GM21619 (cell line): ENCODE measurements around the gene TEN1.
"Not testable (repeated sequence)": the region's sequence is repeated elsewhere in the genome, so short reads cannot be mapped to it uniquely, and the experiment has no call there.

Experiments used
- ATAC-seq: cut with Tn5 transposase; IDR thresholded peaks from one replicate; pipeline ENCODE4 v1.9.1; 2021; ENCODE audit not compliant: unreplicated experiment

The TEN1 gene

DNA sequence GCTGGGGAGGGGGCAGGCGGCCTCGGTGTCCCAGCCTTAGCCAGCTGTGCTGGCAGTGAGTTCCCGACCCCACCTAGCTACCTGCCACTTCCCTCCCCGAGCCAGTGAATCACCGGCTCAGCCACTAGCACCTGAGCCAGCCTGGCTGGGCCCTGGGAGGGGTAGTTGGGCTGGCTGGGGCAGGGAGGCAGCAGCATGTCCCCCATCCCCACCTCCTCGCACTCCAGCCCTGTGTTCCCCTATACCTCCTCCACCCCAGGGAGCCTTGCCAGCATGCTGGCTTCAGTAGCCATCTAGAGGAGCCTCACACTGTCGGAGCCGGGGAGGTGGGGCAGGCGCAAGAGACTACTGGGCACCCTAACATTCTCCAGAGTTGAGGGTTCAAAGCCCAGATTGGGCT lies 45.3 kb downstream of the TEN1 start:
- no peak for ATAC-seq

DNA sequence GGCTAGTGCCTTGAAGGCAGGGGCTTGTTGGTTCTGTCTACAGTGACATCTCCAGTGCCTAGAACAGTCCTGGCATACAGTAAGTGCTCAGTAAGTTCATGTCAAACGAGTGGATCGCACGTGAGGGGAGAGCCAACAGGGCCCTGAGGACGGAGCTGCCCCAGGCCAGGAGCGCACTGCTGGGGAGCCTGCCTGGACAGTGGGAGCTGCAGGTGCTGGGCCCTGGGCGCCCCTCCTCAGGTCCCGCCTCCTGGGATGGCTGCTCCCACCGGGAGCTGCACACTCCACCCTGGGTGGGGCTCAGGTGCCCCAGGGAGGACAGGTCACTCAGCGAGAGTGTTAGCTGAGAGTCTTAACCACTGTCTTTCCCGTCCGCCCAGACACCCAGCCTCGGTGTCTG lies 46.3 kb downstream of the TEN1 start:
- no peak for ATAC-seq

DNA sequence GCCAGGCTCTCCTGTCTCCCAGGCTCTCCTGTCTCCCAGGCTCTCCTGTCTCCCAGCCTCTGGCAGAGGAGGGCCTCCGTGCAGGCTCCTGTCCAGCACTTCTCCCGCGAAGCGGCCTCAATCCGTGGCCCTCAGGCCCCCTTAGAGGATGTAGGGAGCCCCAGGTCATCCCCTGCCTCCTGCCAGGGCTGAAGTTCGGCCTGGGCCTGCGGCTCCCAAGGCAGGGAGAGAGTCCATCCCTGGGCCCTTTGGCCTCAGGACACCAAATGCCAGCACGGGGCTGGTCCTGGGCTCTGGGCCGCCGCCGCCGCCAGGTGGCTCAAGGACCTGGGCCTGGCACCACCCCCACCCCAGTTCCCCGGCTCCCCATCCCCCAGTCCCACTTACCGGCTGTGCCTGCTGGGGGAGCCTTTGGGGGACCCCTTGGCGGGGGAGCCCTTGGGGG lies 47.7 kb downstream of the TEN1 start:
- ATAC-seq: no peak

DNA sequence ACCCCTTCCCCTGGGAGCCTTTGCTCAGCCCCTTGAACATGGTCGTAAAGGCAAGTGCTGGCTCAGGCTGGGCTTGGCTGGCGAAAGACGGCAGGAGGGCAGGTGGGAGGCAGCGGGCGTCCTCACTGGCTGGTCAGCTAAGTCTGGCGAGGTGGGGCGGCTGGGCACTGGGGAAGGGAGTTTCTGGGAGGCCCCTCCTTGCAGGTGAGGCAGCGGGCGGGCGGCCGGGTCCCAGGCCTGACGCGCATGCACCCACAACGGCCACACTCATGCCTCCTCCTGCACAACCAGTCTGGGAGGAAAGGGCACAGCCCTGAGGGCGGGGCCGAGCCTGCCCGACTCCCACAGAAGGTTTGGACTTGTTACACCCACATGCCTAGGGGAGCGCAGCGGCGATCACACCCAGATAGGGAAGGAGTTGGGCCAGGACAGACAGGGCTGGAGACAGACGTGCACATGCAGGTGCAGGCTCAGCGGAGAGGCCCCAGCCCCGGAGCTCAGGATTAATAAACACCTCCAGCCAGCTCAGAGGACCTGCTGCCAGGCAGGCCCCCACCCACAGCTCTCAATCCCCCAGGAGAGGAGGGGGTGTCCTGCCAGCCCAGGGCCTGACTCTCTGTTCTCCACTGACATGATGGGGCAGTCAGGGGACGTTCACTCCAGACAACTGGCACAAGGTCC lies 48.3 kb downstream of the TEN1 start, which contains the start of gene EVPL:
Gene EVPL, minus strand, starts transcription at position 148 of the 681 bp plus-strand sequence. Its CDS starts 108 bp downstream, at position 40.
- ATAC-seq: no peak

DNA sequence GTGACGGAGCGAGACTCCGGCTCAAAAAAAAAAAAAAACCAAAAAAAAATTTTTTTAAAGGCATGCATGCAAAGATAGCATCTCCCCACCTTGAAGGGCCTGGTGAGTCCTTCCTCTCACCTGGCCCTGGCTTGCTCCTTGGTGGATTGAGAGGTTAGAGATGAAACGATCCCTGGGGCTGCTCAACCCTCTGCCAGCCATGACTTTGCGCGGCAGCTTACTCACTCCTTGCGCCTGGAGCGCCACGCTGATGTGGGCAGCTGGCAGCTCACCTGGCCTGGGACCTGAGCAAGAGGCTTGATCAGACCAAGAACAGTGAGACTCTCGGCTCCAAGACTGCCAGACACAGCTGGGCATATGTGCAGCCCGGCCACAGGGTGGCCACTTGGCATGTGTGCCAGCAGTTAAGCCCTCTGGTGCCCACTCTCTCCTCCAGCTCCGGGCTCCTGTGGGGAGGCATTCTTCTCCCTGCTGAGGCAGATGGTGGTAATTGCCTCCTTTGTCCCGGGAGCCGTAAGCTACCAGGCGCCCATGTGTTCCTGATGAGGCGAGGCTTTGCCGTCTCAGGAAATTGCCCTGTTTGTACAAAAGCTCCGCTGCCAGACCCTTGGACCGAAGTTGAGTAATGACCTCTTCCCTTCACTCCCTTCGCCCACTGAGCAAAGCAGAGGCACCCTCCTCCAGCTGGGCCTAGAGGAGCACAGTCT lies 53.2 kb downstream of the TEN1 start:
- ATAC-seq: no peak

DNA sequence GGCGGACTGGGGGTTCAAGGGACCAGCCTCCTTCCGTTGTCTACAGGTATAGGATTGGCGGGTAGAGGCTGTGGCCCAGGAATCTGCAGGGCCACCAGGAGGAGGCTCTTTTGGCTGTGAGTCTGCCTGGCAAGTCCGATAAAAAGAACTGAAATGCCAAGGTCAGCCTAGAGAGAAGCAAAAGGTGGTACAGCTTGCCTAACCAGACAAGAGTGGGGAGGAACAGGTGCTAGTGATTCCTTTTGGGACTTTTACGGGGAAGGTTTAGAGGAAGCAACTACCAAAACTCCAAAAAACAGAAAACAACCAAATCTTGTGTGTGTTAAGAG lies 53.7 kb downstream of the TEN1 start:
- ATAC-seq: no peak

DNA sequence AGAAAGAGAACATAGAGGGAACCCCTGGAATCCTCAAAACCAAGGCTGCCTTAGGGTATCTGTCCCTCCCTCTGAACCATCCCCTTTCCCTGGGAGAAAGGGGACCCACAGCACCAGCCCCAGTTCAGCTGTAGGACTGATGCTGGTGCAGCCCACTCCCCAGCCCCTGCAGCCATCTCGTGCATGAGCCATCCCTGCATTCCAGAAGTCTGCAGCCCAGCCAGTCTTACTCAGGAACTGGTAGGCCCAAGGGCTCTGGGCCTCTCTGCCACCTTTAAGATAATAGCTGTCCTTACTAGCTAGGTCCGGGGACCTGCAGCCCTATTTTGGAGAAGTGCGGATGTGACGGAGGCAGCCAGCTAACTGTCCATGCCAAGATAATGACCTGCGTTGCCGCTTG lies 54.1 kb downstream of the TEN1 start:
- ATAC-seq: no peak

DNA sequence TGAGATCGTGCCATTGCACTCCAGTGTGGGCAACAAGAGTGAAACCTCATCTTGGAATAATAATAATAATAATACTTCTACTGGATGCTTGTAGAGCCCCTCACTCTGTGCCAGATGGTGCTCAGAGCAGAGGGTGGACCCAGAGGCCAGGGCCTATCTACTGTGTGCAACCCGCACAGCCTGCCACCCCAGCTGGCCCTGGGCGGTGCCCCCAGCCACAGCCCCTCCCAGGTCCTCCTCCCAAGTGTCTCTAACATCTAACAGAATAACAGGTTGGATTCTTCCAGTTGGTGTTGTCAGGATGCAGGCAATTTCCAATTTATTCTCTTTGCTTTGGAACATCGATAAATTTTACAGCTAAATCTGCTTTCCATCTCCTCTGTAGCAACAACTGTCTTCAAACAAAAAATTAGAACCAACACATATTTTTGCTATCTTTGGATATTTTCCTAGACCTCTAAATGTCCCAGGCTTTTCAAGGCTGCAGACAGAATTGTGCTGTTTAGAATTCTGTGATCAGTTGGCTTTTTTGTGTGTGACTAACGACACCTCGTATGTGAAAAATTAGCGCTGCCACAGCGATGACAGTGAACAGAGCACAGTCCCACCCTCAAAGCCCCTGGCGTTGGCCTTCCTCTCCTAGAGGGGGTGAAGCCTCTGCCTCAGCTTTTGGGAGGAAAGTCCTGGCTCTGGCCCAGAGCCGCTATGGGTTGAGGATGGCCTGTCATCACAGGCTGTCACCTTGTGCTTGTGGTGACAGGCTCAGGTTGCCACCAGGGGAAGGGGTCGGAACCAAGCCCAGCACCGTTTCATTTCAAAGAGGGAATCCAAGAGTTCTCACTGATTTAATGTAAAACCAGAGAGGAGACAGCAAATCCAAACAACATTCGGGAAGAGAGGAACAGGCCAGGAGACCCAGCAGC lies 55.6 kb downstream of the TEN1 start:
- ATAC-seq: no peak

DNA sequence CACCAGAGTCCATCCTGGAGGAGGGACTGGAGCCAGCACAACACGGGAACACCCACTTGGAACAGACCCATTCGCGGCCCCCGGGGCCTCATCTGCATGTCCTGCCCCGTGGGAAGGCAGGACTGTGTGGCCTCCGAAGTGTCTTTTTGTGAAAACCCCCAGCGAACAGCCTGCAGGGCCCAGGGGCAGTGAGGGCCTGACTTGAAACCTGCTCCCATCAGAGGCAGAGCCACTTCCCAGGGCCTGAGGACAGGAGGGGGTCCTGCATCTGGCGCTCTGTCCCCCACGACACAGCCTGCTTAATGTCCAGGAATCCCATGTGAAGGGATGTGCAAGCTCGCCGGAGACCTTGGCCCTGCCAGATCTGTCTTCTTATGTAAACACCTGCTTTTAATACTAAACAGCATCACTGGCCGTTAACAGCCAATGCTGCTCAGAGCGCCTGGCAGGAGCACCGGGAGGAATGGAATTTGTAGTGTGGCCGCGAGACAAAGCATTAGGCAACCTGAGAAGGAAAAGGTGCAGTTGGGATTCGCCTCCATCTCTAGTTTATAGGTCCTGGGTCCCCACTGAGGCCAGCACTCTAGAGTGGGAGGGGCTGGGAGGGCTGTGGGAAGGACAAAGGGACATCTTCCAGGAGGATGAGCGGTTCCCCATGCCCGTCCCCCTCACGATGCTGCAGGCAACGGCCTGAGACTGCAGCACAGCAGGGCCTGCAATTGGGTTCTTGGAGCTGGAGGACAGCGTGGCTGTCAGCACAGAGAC lies 57.6 kb downstream of the TEN1 start:
- ATAC-seq: no peak

DNA sequence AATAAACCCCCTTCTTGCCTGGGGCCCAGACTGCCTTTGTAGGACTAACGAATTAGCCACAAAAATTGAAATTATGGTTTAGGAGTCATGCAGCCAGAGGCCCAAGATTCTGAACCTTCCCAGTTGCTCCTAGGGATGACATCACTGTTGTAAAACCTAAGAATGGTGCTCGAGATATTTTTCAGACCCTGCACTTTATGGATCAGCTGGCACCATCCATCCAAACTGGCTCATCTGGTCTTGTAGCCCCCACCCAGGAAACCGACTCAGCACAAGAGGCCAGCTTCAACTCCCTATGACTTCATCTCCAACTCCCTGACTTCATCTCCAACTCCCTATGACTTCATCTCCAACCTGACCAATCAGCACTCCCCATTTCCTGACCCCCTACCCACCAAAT lies 59.0 kb downstream of the TEN1 start:
- no peak for ATAC-seq

DNA sequence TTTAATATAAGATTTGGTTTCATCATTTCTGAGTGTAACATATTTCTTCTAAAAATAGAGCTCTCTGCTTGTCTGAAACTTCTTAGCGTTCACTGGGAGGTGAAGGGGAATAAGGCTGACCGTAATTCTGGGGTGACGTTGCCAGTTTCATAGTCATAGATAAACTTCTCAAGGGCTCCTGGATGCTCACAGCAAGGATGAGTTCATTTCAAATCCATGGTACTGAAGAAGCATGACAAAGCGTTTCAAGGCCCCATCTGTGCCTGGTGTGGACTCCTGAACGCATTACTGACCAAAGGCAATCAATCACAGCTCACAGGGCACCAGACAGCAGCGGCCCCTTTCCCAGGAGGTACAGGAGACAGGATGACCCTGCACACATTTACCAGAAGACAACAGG lies 60.1 kb downstream of the TEN1 start:
- ATAC-seq: no peak

DNA sequence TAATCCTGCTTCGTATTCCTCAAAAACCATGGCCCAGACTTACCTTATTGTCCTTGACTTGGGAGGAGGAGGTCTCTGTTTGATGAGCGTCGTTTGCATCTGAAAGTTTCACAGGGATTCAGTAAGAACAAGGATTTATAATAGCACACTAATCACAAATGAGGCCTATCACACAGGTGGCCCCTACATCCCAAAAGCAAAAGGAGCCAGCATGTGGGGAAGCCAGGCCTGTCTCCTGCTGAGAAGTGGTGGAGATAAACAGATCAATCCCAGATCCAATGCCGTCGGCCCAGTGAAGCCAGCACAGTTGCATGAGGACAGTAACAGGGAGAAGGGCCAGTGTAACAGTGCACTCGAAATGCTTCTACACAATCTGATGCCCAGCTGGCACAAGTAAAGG lies 61.3 kb downstream of the TEN1 start:
- ATAC-seq: no peak

DNA sequence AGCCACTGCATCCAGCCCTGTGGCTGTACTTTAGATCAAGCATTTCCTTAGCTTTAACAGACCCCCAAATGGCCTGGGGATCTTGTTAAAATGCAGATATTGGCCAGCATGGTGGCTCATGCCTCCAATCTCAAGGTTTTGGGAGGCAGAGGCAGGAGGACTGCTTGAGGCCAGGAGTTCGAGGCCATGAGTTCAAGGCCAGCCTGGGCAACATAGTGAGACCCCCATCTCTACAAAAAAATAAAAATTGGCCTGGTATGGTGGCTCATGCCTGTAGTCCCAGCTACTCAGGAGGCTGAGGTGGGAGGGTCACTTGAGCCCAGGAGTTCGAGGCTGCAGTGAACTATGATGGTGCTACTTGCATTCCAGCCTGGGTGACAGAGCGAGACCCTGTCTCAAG lies 63.8 kb downstream of the TEN1 start:
- not testable (repeated sequence) for ATAC-seq

DNA sequence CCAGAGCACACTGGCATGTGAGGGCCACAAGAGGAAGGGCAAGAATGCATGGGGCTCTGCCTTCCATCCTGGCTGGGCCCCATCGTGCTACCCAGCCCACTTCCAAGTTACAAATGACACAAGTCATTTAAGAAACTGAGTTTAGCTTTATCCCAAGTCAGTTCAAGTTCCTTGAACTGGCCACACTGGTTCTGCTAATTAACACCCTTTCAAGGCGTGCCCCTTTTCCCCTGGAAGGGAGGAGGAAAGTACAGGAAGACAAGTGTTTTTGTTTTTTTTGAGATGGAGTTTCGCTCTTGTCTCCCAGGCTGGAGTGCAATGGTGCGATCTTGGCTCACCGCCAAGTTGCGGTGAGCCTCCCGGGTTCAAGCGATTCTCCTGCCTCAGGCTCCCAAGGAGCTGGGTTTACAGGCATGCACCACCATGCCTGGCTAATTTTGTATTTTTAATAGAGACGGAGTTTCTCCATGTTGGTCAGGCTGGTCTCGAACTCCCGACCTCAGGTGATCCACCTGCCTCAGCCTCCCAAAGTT lies 65.5 kb downstream of the TEN1 start:
- ATAC-seq: not testable (repeated sequence)

DNA sequence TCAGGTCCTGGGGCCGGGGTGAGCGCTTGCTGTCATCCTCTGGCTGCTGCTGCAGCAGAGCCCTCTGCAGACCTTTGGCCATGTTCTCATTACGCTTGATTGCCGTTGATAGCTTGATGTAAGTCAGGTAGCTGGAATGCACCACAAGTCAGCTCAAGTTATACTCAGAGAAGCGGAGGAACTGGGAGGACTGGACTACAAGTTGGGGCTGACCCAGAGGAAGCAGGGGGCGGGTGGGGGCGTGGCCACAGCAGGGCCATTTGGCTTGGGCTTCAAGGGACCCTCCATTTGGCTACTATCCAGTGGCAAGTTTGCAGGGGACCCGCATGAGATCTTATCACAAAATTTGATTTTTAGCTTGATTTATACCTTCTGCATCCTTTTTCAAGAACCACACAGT lies 67.0 kb downstream of the TEN1 start:
- ATAC-seq: no peak

DNA sequence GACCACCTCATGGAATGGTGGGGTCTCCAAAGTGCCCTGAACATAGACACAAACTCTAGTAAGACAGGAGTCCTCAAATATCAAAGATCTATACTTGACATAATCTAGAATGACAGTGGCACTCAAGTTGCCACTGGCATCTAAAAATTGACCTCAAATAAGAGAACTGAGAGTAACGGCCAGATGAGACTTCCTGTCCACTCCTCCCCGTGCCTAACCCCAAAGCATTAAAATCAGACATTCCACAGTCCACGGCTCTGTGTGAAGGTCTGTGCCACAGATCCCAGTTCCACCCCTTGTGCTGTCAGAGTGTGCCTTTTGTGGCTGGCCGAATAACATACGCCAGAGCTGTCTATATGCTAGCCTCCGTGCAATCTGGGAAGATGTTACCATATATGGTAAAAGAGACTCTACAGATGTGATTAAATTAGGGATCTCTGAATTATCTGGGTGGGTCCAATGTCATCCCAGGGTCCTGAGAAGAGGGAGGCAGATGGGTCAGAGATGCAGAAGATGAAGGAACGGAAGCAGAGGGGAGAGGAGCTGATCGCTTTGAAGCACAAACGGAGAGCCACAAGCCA lies 69.1 kb downstream of the TEN1 start:
- ATAC-seq: no peak

DNA sequence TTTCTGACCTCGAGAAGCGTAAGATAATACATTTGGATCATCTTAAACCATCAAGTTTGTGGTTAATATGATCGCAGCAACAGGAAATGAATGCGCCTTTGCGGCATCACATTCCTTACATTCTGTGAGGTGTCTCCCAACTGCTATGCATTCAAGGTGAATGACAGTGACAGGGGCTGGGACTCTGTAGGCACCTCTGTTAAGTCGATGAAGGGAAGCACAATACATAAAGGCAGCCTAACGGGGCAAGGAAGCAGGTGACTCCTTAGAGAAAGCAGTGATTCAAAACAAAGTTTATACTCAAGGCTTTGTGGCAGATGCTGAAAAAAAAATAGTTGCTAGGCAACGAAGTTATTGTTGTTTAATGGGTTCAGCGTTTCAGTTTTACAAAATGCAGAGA lies 69.7 kb downstream of the TEN1 start:
- no peak for ATAC-seq

DNA sequence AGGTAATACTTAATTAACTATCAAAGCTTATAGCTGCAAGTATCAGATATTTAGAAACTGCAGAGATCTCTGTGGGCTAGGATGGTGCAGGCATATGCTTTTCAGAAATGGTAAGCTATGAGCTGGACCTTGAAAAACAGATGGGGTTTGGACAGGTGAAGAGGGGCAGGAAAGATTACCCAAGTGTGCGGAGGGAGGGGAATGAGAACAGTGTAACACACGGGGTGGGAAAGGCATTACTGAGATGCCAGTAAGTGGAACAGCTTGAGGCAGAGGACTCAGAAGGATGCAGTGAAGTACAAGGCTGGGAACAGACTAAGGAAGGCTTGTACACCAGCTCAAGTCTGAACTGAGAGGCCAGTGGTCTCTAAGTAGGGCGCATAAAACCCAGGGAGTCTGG lies 70.2 kb downstream of the TEN1 start:
- ATAC-seq: no peak

DNA sequence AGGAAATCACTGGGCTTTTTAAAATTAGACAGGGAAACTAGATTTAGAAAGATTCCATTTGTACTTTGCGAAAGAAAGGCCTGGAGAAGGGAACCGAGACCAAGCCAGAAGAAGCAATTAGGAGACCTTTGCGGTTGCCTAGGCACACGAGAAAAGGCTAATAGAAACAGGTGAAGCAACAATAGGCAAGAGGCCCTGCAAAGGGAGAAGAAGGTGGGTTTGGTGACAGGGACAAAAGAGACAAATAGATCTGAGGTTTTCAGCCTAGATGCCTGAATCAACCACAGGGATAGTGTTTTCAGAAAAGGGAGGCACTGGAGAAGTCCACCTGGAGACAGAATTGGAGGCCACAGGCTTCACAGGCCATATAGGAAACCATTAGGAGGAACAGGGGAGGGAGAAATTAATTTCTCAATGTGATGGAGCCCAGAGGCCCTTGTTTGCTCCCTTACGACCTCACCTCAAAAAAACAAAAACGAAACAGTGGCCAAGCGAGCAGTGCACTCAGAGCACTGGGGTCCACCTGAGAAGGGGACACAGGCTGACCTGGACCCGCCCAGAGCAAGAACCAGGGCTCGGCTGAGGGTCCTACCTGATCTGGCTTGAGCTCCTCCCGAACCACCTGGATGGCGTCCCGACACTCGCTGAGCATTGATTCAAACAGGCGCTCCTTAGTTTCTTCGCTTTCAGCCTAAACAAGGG lies 70.9 kb downstream of the TEN1 start:
- no peak for ATAC-seq
